Activated T-cell treated with anti-CD3 and anti-CD28 coated beads, Interleukin-2, amount 50 U/mL, for 4 hours (primary cell): ENCODE data around the gene PRTFDC1. TPM values are rescaled to one million over a fixed set of nuclear protein-coding genes. Genes with fewer than 3 reads are reported as not detected.

Source experiments
- ATAC-seq, 2 donors: fragments of 200-7000 bp; cut with Tn5 transposase; one replicate each; pipeline ENCODE4 v1.10.0; 2021
- DNase-seq: peaks from one replicate; pipeline ENCODE4 v3.0.0-alpha.2; 2020
- H3K27me3 Mint-ChIP-seq: one replicate; pipeline ENCODE4 v1.8.0; 2021; ENCODE audit warnings: low read depth, mixed read lengths
- H3K36me3 Mint-ChIP-seq: one replicate; pipeline ENCODE4 v1.8.0; 2022; ENCODE audit warnings: mixed read lengths; ENCODE audit not compliant: insufficient read depth
- H3K4me1 Mint-ChIP-seq: one replicate; pipeline ENCODE4 v1.8.0; 2021; ENCODE audit warnings: low read depth, mixed read lengths
- H3K4me3 Mint-ChIP-seq: one replicate; pipeline ENCODE4 v1.8.0; 2021; ENCODE audit warnings: mild to moderate bottlenecking, moderate library complexity, mixed read lengths
- H3K9me3 Mint-ChIP-seq: one replicate; pipeline ENCODE4 v1.8.0; 2021; ENCODE audit warnings: mixed read lengths
- total RNA-seq, 3 donors: library from RNA; stranded (reverse); gene quantifications; one replicate each; pipeline ENCODE4 v1.2.1, GENCODE V29; 2021

The PRTFDC1 gene
- under 1 TPM; 0.16 to 0.47 (median 0.46) TPM for total RNA-seq

- peak; percentile 46 to 47 for ATAC-seq
- DNase-seq: peak; percentile 15
- Mint-ChIP-seq H3K27me3 (no peaks in the 10 kb centered on the region), H3K9me3 (no peaks in the 10 kb centered on the region), H3K36me3 (no peaks in the 10 kb centered on the region), H3K4me3 (peak within 1 kb of the TSS; percentile 75), H3K4me1 (peaks cover 23% of the 10 kb centered on the region)
Measured at GRCh38 chr10:24952143-24952706, at the start of gene PRTFDC1. Gene PRTFDC1 (minus strand): TSS chr10:24952606. CDS start chr10:24952575, 31 bp downstream.

- ATAC-seq: no peak
- Mint-ChIP-seq H3K4me1 (no peaks in the 10 kb centered on the region), H3K9me3 (peaks cover 22% of the 10 kb centered on the region)
Measured at GRCh38 chr10:24998044-24998443, 45.6 kb upstream of the PRTFDC1 start.

GRCh38 chr10:24995072-24995471 is 42.7 kb upstream of the PRTFDC1 start:
- H3K36me3 Mint-ChIP-seq: no peaks in the 10 kb centered on the region
- peaks cover 3% of the 10 kb centered on the region for H3K9me3 Mint-ChIP-seq
- no peak for ATAC-seq
- DNase-seq: no peak
- no peaks in the 10 kb centered on the region for H3K4me1 Mint-ChIP-seq
- no peak overlapping the region for H3K4me3 Mint-ChIP-seq
- peaks cover 2% of the 10 kb centered on the region for H3K27me3 Mint-ChIP-seq

More at GRCh38 chr10:24998044-24998443, 45.6 kb upstream of the PRTFDC1 start:
- H3K27me3 Mint-ChIP-seq: no peaks in the 10 kb centered on the region
- no peak overlapping the region for H3K4me3 Mint-ChIP-seq
- no peak for DNase-seq
- no peaks in the 10 kb centered on the region for H3K36me3 Mint-ChIP-seq

- no peak for ATAC-seq
- no peaks in the 10 kb centered on the region for H3K36me3 Mint-ChIP-seq
- no peaks in the 10 kb centered on the region for H3K9me3 Mint-ChIP-seq
- no peak for DNase-seq
- H3K4me1 Mint-ChIP-seq: no peaks in the 10 kb centered on the region
- H3K27me3 Mint-ChIP-seq: peaks cover 2% of the 10 kb centered on the region
- no peak overlapping the region for H3K4me3 Mint-ChIP-seq
Measured at GRCh38 chr10:24993237-24993958, 41.0 kb upstream of the PRTFDC1 start.

DNA sequence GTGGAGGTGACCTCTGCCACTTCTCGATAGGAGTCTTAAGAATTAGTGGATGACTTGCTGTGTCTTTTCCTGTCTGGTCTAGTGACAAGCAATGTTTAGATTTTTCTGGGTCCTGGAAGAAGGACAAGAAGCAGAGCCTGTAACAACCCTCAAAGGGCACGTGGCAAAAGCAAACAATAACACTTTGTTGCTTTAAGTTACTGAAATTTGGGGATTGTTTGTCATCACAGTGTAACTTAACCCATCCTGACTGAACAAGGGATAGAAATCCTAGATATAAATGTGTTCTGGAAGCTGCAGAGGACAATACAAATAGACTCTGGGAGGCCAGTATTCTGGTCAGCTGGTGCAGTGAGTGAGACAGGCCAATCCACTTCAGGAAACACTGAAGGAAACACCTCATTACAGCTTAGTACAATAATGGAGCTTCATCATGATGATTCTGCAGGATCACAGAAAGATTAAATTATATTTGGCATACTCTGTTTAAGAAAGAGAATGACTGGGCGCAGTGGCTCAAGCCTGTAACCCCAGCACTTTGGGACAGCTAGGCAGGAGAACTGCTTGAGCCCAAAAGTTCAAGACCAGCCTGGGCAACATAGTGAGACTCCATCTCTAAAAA is 40.2 kb upstream of the PRTFDC1 start:
- H3K4me1 Mint-ChIP-seq: no peaks in the 10 kb centered on the region
- no peaks in the 10 kb centered on the region for H3K9me3 Mint-ChIP-seq
- H3K27me3 Mint-ChIP-seq: peaks cover 2% of the 10 kb centered on the region
- DNase-seq: no peak
- H3K4me3 Mint-ChIP-seq: no peak overlapping the region
- no peaks in the 10 kb centered on the region for H3K36me3 Mint-ChIP-seq
- ATAC-seq: no peak

GRCh38 chr10:24991298-24991697 is 38.9 kb upstream of the PRTFDC1 start:
- DNase-seq (no peak), ATAC-seq (no peak)
- Mint-ChIP-seq H3K4me1 (no peaks in the 10 kb centered on the region), H3K27me3 (peaks cover 2% of the 10 kb centered on the region), H3K4me3 (no peak overlapping the region), H3K36me3 (no peaks in the 10 kb centered on the region), H3K9me3 (no peaks in the 10 kb centered on the region)

DNA sequence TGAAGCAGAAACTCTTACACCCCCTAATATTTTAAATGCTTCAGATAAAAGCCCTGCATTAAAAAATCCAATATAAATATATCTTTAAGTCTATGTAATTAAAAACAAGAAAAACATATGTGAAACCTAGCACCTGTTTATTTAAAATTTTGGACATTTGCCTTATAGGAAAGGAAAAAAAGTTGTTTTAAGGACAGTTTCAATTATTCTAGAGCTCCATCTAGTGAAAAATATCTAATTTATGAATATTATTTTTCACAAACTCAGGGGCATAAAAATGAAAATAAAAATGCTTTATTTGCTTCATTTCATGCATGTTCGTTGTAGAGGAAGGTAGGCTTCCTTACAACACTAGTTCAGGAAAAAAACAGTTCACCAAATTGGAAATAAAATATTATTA is 37.5 kb upstream of the PRTFDC1 start:
- Mint-ChIP-seq H3K4me3 (no peak overlapping the region), H3K9me3 (no peaks in the 10 kb centered on the region), H3K36me3 (no peaks in the 10 kb centered on the region), H3K27me3 (peaks cover 2% of the 10 kb centered on the region), H3K4me1 (no peaks in the 10 kb centered on the region)
- DNase-seq (no peak), ATAC-seq (no peak)

DNA sequence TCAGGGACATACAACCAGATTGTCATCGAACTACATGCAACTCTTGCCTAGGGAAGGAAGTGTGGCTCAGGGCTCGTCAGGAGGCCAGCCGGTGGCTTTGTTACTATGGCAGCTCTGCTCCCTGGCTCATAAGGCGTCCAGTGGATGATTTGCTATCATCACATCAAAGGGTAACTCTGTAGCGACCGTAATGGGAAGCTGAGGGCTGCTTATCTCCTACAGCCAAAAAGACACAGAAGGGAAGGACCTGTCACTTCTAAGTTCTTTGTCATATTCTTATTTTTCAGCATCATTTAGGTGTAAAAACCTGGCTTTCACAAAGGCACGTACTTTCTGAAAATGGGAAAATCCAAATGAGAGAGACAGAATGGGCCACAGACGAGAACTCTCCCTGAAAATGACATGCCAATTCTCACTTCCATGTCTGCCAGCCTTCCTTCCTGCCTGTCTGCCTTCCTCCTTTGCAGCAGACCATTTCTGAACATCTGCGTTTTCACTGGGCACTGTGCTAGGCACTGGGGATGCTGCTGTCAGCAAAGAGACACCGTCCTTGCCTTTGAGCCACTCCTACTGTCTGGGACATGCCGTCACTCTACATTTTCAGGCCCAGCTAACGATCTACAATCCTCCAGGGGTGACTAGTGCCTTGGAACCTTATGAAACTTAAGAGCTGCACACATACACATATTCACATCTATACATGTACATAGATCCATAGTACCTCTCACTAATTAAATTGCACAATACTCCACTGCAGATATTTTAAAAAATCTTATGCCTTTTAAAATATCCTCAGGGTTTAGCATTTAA is 36.6 kb upstream of the PRTFDC1 start:
- DNase-seq (no peak), ATAC-seq (no peak)
- Mint-ChIP-seq H3K36me3 (no peaks in the 10 kb centered on the region), H3K4me1 (no peaks in the 10 kb centered on the region), H3K9me3 (no peaks in the 10 kb centered on the region), H3K27me3 (peaks cover 2% of the 10 kb centered on the region), H3K4me3 (no peak overlapping the region)

DNA sequence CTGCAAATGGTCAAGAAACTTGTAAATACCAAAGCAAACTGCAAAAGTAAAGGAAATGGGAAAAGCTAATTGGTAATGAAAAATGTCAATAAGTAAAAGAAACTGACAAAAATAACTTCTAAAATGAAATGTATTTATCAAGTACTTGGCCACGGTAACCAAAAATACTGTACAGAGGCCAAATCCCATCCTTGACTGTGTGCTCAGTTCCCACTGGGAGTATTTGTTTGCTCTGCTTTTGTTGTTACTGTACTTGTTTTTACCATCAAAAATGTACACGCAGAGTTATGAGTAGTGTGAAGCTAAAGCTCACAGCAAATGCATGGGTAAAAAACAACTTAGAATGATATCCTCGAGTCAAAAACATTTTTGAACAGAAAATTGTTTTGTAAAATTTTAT is 32.5 kb upstream of the PRTFDC1 start:
- Mint-ChIP-seq H3K27me3 (no peaks in the 10 kb centered on the region), H3K9me3 (no peaks in the 10 kb centered on the region), H3K36me3 (no peaks in the 10 kb centered on the region), H3K4me1 (peaks cover 8% of the 10 kb centered on the region), H3K4me3 (no peak overlapping the region)
- ATAC-seq: no peak
- DNase-seq: no peak

- no peak for ATAC-seq
- peaks cover 8% of the 10 kb centered on the region for H3K4me1 Mint-ChIP-seq
Measured at GRCh38 chr10:24983946-24984345, 31.5 kb upstream of the PRTFDC1 start.

GRCh38 chr10:24983130-24983529 is 30.7 kb upstream of the PRTFDC1 start:
- no peak for ATAC-seq
- no peak for DNase-seq

More at GRCh38 chr10:24983946-24984345, 31.5 kb upstream of the PRTFDC1 start:
- no peaks in the 10 kb centered on the region for H3K27me3 Mint-ChIP-seq
- no peak overlapping the region for H3K4me3 Mint-ChIP-seq
- H3K36me3 Mint-ChIP-seq: no peaks in the 10 kb centered on the region
- no peak for DNase-seq
- H3K9me3 Mint-ChIP-seq: no peaks in the 10 kb centered on the region

DNA sequence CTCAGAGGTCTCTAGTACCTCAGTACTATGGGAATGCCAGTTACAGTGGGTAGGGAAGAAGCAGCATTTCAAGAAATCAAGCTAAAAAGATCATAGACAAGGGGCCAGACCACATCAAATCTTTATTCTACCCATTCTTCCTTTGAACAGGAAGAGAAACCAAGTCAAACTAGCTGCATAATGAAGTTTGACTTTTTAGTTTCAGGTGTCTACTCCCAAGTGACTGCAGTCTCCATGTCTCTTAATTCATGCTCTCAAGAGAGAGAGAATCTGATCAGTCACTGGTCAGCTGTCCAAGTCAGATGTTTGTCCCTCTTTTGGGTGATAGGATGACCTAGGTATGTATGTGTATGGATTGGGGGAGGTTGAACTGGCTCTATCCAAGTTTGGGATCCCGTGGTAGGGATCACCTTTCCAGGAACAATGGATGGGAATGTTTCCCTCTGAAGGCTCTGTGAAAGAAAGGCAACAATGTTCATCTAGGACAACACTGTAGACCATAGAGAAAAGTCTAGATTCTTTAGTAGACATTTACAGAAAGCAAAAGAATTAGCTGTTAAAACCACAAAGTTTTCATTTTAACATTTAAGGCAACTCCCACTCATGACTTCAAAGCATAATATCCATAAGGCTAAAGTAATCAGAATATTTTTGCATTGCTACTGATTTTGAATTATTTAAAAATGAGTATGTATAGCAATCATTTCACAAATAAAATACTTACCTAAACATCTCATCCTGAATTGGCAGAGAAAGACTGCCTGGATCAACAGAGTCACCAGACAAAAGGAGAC is 30.1 kb upstream of the PRTFDC1 start:
- no peaks in the 10 kb centered on the region for H3K36me3 Mint-ChIP-seq
- peaks cover 8% of the 10 kb centered on the region for H3K4me1 Mint-ChIP-seq
- no peaks in the 10 kb centered on the region for H3K9me3 Mint-ChIP-seq
- H3K4me3 Mint-ChIP-seq: no peak overlapping the region
- DNase-seq (no peak), ATAC-seq (no peak)
- H3K27me3 Mint-ChIP-seq: no peaks in the 10 kb centered on the region

More at GRCh38 chr10:24983130-24983529, 30.7 kb upstream of the PRTFDC1 start:
- Mint-ChIP-seq H3K36me3 (no peaks in the 10 kb centered on the region), H3K4me3 (no peak overlapping the region), H3K9me3 (no peaks in the 10 kb centered on the region), H3K4me1 (peaks cover 8% of the 10 kb centered on the region), H3K27me3 (no peaks in the 10 kb centered on the region)

GRCh38 chr10:24981161-24981710 is 28.8 kb upstream of the PRTFDC1 start:
- DNase-seq: no peak
- Mint-ChIP-seq H3K36me3 (no peaks in the 10 kb centered on the region), H3K4me3 (no peak overlapping the region), H3K27me3 (no peaks in the 10 kb centered on the region), H3K4me1 (peaks cover 8% of the 10 kb centered on the region), H3K9me3 (no peaks in the 10 kb centered on the region)
- ATAC-seq: no peak
